NCI-H524 treated with DMSO at 0.1 percent for 48 hours (cell line): Measurements from ENCODE around the gene SULT1B1.
"Not testable (repeated sequence)": the region's sequence is repeated elsewhere in the genome, so short reads cannot be mapped to it uniquely, and the experiment has no call there.

Source experiments
- DNase-seq: peaks from one replicate; lab custom pipeline; 2025; lab: John Stamatoyannopoulos, UW

SULT1B1 gene

GRCh38 chr4:69760455-69760854, at the start of gene SULT1B1:
SULT1B1 (minus strand) TSS chr4:69760620; CDS start chr4:69755217, 5,403 bp downstream.
- DNase-seq, result no peak

- DNase-seq, result no peak
Measured at GRCh38 chr4:69800599-69800998, 40.2 kb upstream of the SULT1B1 start.

- peak; percentile 58 for DNase-seq
Measured at GRCh38 chr4:69799337-69799736, 38.9 kb upstream of the SULT1B1 start.

GRCh38 chr4:69793732-69794131, 33.3 kb upstream of the SULT1B1 start:
- DNase-seq, result no peak

- no peak for DNase-seq
Measured at GRCh38 chr4:69787879-69788278, 27.5 kb upstream of the SULT1B1 start.

GRCh38 chr4:69786547-69786946, 26.1 kb upstream of the SULT1B1 start:
- no peak for DNase-seq

- DNase-seq, result no peak
Measured at GRCh38 chr4:69785211-69785831, 24.9 kb upstream of the SULT1B1 start.

- no peak for DNase-seq
Measured at GRCh38 chr4:69782651-69783310, 22.4 kb upstream of the SULT1B1 start.

GRCh38 chr4:69781458-69782418, 21.3 kb upstream of the SULT1B1 start:
- no peak for DNase-seq

GRCh38 chr4:69780141-69780540, 19.7 kb upstream of the SULT1B1 start:
- DNase-seq, result no peak

GRCh38 chr4:69776696-69777095, 16.3 kb upstream of the SULT1B1 start:
- DNase-seq, result no peak

GRCh38 chr4:69775321-69775867, 15.0 kb upstream of the SULT1B1 start:
- DNase-seq, result no peak

GRCh38 chr4:69773484-69773883, 13.1 kb upstream of the SULT1B1 start:
- no peak for DNase-seq

GRCh38 chr4:69768554-69768953, 8.1 kb upstream of the SULT1B1 start:
- not testable (repeated sequence) for DNase-seq

GRCh38 chr4:69765751-69766150, 5.3 kb upstream of the SULT1B1 start:
- DNase-seq, result no peak

GRCh38 chr4:69764311-69764710, 3.9 kb upstream of the SULT1B1 start:
- DNase-seq, result no peak

GRCh38 chr4:69763233-69763632, 2.8 kb upstream of the SULT1B1 start:
- DNase-seq, result no peak

- DNase-seq, result no peak
Measured at GRCh38 chr4:69759189-69759604, 1.2 kb downstream of the SULT1B1 start.

GRCh38 chr4:69757464-69757863, 3.0 kb downstream of the SULT1B1 start:
- no peak for DNase-seq

GRCh38 chr4:69754926-69755580, 5.4 kb downstream of the SULT1B1 start:
- no peak for DNase-seq

GRCh38 chr4:69753686-69754085, 6.7 kb downstream of the SULT1B1 start:
- DNase-seq, result no peak

- DNase-seq, result no peak
Measured at GRCh38 chr4:69750346-69750745, 10.1 kb downstream of the SULT1B1 start.
